Measurements from ENCODE around the gene LPP.

DNA sequence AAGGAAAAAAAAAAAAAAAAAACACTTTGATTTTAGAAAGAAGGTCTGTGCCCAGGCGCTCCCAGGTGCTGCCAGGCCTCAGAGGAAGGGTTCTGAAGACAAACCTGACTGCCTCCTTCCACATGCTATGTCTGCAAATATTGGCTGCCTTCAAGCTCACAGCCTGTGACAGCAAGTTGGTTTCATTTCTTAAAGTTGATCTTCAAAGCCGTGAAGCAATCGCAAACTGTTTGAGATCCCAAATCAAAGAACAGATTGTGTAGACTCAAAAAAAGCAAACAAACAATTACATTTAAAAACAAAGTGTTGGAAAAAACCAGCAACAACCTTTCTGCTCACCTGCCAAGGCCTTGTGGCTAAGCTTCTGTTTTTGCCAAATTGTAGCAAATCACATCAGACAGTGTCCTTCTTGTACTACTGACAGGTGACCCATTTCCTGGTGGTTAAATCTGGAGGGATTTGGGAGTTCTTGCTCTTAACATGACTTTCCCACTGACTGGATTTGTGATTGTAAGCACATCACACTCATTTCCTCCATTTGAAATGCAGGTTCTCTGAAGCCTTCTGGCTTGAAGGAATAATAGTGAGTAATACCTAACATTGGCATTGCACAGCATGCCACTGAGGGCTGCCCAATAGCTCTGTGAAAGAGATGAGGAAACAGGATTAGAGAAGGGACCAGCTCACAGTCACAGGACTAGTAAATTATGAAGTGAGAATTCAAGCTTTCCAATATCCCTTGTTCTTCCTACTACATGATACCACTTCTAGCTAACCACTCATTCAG, 502.4 kb downstream of the LPP start:
- no peak for TF ChIP-seq KDM5A (IDR thresholded peaks at IDR 0.05)
- TF ChIP-seq RFX5 (IDR thresholded peaks at IDR 0.05) = no peak
- no peak for TF ChIP-seq TFCP2L1 (CRISPR knock-in tag; IDR thresholded peaks at IDR 0.05)
- TF ChIP-seq POLR2A (IDR thresholded peaks at IDR 0.05; ENCODE audit: low read length) = no peak
- TF ChIP-seq, protein P1, sequence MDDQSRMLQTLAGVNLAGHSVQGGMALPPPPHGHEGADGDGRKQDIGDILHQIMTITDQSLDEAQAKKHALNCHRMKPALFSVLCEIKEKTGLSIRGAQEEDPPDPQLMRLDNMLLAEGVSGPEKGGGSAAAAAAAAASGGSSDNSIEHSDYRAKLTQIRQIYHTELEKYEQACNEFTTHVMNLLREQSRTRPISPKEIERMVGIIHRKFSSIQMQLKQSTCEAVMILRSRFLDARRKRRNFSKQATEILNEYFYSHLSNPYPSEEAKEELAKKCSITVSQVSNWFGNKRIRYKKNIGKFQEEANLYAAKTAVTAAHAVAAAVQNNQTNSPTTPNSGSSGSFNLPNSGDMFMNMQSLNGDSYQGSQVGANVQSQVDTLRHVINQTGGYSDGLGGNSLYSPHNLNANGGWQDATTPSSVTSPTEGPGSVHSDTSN (IDR thresholded peaks at IDR 0.05) = no peak
- TF ChIP-seq PHF8 (IDR thresholded peaks at IDR 0.05; ENCODE audit: borderline replicate concordance, low read depth) = no peak
- TF ChIP-seq, protein P2, sequence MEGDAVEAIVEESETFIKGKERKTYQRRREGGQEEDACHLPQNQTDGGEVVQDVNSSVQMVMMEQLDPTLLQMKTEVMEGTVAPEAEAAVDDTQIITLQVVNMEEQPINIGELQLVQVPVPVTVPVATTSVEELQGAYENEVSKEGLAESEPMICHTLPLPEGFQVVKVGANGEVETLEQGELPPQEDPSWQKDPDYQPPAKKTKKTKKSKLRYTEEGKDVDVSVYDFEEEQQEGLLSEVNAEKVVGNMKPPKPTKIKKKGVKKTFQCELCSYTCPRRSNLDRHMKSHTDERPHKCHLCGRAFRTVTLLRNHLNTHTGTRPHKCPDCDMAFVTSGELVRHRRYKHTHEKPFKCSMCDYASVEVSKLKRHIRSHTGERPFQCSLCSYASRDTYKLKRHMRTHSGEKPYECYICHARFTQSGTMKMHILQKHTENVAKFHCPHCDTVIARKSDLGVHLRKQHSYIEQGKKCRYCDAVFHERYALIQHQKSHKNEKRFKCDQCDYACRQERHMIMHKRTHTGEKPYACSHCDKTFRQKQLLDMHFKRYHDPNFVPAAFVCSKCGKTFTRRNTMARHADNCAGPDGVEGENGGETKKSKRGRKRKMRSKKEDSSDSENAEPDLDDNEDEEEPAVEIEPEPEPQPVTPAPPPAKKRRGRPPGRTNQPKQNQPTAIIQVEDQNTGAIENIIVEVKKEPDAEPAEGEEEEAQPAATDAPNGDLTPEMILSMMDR (IDR thresholded peaks at IDR 0.05) = no peak
